Endometrial microvascular endothelial cells (primary cell): Measurements from ENCODE around the gene CAMTA2. TPM values are rescaled to one million over a fixed set of nuclear protein-coding genes. Genes with fewer than 3 reads are reported as not detected.
"Not testable (repeated sequence)": the region's sequence is repeated elsewhere in the genome, so short reads cannot be mapped to it uniquely, and the experiment has no call there.

Source experiments
- in situ Hi-C: cut with HindIII; loops from 2 replicates; pipeline ENCODE4 v1.10.0; 2017; ENCODE audit warnings: low sequenced_read_pairs, low pct_unique_long_range_greater_than_20kb; ENCODE audit errors: inconsistent ontology term
- total RNA-seq: library from RNA; depleted of rRNA; stranded (reverse); fragments of >200 nt; gene quantifications from one replicate; pipeline ENCODE4 v1.2.3, GENCODE V29; 2015; ENCODE audit errors: inconsistent ontology term

CAMTA2 gene, protein sequence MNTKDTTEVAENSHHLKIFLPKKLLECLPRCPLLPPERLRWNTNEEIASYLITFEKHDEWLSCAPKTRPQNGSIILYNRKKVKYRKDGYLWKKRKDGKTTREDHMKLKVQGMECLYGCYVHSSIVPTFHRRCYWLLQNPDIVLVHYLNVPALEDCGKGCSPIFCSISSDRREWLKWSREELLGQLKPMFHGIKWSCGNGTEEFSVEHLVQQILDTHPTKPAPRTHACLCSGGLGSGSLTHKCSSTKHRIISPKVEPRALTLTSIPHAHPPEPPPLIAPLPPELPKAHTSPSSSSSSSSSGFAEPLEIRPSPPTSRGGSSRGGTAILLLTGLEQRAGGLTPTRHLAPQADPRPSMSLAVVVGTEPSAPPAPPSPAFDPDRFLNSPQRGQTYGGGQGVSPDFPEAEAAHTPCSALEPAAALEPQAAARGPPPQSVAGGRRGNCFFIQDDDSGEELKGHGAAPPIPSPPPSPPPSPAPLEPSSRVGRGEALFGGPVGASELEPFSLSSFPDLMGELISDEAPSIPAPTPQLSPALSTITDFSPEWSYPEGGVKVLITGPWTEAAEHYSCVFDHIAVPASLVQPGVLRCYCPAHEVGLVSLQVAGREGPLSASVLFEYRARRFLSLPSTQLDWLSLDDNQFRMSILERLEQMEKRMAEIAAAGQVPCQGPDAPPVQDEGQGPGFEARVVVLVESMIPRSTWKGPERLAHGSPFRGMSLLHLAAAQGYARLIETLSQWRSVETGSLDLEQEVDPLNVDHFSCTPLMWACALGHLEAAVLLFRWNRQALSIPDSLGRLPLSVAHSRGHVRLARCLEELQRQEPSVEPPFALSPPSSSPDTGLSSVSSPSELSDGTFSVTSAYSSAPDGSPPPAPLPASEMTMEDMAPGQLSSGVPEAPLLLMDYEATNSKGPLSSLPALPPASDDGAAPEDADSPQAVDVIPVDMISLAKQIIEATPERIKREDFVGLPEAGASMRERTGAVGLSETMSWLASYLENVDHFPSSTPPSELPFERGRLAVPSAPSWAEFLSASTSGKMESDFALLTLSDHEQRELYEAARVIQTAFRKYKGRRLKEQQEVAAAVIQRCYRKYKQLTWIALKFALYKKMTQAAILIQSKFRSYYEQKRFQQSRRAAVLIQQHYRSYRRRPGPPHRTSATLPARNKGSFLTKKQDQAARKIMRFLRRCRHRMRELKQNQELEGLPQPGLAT
- total RNA-seq, result 17.6 TPM

GRCh38 chr17:4986951-4987766 lies at the start of gene CAMTA2:
Gene CAMTA2, minus strand, starts transcription at chr17:4987675. Its CDS starts 1,453 bp downstream, at chr17:4986222.
- in situ Hi-C loops, result no loop called here

DNA sequence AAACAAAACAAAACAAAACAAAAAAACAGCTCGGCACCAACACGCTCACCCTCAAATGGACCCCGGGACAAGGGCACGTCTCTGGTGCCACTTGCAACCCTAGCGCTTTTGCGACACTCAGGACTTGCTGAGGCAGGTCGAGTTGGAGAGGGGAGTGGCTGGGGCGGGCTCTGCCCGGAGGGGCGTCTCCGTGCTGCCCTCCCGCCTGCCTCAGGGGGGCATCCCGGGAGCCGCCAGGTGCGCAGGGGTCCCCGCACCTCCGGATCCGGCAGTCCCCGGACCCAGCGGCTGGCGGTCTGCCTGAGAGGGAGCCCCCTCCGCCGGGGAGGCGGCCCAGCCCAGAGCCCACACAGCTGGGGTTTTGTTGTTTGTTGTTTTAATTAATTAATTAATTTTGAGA lies 47.8 kb upstream of the CAMTA2 start, which contains the start of gene SLC52A1:
Gene SLC52A1, minus strand, starts transcription at position 112 of the 400 bp plus-strand sequence. CDS start 820 bp downstream, outside the sequence.
- in situ Hi-C loops, result no loop called here

DNA sequence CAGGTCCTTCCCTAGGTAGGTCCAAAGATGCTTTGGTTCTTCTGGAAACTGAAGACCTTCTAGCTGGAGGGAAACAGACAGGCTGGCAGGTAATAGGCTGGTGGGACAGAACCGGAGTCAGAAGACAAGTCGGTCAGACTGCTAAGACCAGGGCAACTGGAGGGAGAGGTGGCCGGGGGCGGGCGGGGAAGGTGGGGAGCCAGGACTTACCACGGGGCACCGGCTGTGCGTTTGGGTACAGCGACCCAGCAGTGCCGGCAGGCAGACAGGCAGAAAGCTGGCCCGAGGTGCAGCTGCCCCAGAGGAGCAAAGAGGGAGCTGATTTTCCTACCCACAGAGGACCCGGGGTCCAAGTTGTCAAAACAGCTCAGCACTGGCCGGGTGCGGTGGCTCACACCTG lies 47.2 kb upstream of the CAMTA2 start:
- in situ Hi-C loops, result no loop called here

GRCh38 chr17:5034063-5034462 lies 46.6 kb upstream of the CAMTA2 start:
- in situ Hi-C loops, result no loop called here

GRCh38 chr17:5033352-5034015 lies 46.0 kb upstream of the CAMTA2 start:
- in situ Hi-C loops, result no loop called here

DNA sequence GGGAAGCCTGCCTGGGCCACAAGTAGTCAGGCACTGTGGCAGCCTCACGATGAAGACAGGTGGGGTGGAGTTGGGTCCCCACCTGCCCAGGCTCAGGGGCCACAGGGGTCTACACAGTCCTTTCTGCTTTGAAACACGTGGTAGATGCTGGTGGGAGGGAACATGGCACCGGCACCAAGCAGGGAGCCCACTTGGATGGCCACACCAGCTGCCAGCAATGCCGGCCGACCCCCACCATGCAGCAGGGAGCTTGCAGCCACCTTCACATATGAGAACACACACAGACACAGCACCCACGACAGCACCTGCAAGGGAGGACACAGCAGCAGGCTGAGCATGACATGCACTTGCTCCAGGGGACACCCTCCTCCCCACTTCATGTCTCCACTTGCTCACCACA lies 45.4 kb upstream of the CAMTA2 start:
- in situ Hi-C loops, result no loop called here

DNA sequence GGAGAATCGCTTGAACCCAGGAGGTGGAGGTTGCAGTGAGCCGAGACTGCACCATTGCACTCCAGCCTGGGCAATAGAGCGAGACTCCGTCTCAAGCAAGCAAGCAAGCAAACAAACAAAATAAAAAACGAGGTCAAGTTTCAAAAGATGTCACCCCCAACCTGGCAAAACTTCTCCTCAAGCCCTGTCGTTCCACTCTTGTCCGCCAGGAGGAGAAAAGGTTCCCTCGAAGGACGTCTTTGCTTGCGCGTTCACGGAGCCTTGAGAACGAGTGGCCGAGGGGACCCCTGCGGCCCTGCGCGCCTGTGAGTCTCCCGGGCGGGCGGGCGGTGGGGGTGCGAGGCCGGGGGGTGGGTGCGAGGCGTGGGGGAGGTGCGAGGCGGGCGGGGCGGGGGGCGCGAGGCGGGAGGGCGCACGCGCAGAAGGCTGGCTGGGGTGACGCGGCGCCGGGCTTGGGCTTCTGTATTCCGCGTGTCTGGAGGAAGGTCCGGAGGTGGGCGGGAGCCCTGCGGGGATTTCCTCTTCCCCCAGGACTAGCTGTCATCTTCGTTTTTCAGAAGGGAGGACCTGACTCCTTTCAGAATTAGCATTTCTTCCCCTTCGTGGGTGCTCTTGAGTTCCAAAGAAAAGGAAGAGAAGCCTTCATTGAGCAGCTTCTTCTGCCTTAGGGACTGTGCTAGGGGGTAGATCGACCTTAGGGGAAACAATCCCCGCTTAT lies 44.0 kb upstream of the CAMTA2 start:
- in situ Hi-C loops, result no loop called here

DNA sequence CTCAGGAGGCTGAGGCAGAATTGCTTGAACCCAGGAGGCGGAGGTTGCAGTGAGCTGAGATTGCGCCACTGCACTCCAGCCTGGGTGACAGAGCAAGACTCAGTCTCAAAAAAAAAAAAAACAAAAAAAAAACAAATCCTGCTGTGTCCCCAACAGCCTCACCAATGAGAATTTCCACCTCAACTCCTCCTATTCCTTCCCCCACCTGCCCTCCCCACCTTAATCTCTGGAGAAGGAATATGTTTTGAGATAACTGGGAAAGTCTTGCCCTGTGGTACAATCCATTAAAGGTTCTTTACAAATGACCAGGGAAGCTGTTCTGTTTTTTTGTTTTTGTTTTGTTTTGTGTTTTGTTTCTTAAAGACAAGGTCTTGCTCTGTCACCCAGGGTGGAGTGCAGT lies 42.7 kb upstream of the CAMTA2 start:
- in situ Hi-C loops, result not testable (repeated sequence)

- in situ Hi-C loops, result no loop called here
These were observed 40.4 kb upstream of the CAMTA2 start for GRCh38 chr17:5027916-5028315.

- in situ Hi-C loops, result no loop called here
These were observed 39.8 kb upstream of the CAMTA2 start for GRCh38 chr17:5027299-5027698.

DNA sequence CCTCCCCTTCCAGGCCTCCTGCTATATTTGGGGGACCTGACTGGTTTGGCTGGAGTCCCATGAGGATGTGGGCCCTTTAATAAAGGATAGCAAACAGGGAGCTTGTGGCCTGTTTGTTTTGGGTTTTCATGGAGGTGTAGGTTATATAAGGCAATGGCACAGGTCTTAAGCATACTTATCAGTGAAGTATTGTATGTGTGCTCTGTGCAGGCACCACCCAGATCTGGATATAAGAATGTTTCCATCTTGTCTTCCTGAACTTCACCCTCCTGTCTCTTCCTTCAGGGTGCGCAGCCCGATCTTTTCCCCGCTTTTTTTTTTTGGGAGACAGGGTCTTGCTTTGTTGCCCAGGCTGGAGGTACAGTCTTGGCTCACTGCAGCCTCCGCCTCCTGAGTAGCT lies 37.1 kb upstream of the CAMTA2 start:
- in situ Hi-C loops, result no loop called here

GRCh38 chr17:5023588-5024147 lies 36.2 kb upstream of the CAMTA2 start:
- in situ Hi-C loops, result no loop called here

DNA sequence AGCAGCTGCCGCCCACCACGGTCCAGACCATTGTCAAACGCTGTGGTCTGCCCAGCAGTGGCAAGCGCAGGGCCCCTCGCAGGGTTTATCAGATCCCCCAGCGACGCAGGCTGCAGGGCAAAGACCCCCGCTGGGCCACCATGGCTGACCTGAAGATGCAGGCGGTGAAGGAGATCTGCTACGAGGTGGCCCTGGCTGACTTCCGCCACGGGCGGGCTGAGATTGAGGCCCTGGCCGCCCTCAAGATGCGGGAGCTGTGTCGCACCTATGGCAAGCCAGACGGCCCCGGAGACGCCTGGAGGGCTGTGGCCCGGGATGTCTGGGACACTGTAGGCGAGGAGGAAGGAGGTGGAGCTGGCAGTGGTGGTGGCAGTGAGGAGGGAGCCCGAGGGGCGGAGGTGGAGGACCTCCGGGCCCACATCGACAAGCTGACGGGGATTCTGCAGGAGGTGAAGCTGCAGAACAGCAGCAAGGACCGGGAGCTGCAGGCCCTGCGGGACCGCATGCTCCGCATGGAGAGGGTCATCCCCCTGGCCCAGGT lies 34.8 kb upstream of the CAMTA2 start:
- in situ Hi-C loops, result no loop called here

GRCh38 chr17:5020502-5021023 lies 33.1 kb upstream of the CAMTA2 start:
- in situ Hi-C loops, result no loop called here

- in situ Hi-C loops, result no loop called here
These were observed 32.0 kb upstream of the CAMTA2 start for GRCh38 chr17:5019475-5019956.

GRCh38 chr17:5014357-5014756 lies 26.9 kb upstream of the CAMTA2 start:
- in situ Hi-C loops, result no loop called here
